Neural progenitor cell (in vitro differentiated cells): Measurements from ENCODE around the gene ARL9.

ENCODE experiments used
- EZH2 ChIP-seq: fragments of 200-600 bp; sonication (generic); IDR thresholded peaks from 2 replicates; pipeline ENCODE4 v1.6.1; 2017; ENCODE audit warnings: antibody characterized with exemption, mild to moderate bottlenecking, moderate library complexity
- EZH2phosphoT487 ChIP-seq: fragments of 200-600 bp; sonication (generic); IDR thresholded peaks from 2 replicates; pipeline ENCODE4 v1.6.1; 2017; ENCODE audit warnings: antibody characterized with exemption
- TF ChIP-seq, protein P1 (sequence below): fragments of 200-600 bp; sonication (generic); IDR thresholded peaks from 2 replicates; pipeline ENCODE4 v1.5.1; 2017; ENCODE audit warnings: antibody characterized with exemption, mild to moderate bottlenecking

DNA sequence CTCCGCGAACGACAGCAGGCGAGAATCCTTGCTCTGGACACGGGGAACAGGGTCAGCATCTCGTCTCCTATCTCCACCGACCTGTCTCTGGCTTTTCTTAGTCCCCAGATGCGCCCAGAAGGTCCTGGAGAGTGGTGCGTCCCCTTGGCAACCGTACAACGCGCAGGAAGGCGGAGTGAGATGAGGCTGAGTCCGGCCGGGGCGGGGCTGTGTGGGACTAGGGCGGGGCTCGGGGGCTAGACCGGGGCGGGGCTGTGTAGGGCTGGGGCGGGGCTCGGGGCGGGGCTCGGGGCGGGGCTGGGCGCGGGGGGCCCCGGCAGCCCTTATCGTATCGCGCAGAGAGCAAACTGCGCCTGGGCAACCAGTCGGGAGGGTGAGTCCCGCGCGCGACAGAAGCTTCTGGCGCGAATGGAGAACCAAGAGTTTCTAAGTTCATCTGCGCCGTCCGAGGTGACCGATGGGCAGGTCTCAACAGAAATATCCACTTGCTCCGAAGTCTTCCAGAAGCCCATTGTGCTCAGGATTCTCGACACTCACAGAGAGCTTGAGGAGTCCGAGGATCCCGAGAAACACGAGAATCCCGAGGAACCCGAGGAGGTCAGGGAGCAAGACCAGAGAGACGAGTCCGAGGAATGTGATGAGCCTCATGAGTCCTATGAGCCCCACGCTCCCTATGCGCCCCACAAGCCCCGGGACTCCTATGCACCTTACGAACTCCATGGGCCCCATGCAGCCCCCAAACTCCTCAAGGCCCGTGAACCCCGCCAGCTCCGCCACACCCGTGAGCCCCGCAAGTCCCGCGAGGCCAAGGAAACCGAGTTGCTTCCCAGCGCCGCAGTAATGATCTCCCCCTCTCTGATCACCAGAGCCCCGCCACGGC, 24.9 kb downstream of the ARL9 start:
- TF ChIP-seq EZH2, result no peak
- TF ChIP-seq, protein P1, sequence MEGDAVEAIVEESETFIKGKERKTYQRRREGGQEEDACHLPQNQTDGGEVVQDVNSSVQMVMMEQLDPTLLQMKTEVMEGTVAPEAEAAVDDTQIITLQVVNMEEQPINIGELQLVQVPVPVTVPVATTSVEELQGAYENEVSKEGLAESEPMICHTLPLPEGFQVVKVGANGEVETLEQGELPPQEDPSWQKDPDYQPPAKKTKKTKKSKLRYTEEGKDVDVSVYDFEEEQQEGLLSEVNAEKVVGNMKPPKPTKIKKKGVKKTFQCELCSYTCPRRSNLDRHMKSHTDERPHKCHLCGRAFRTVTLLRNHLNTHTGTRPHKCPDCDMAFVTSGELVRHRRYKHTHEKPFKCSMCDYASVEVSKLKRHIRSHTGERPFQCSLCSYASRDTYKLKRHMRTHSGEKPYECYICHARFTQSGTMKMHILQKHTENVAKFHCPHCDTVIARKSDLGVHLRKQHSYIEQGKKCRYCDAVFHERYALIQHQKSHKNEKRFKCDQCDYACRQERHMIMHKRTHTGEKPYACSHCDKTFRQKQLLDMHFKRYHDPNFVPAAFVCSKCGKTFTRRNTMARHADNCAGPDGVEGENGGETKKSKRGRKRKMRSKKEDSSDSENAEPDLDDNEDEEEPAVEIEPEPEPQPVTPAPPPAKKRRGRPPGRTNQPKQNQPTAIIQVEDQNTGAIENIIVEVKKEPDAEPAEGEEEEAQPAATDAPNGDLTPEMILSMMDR, result no peak
- TF ChIP-seq EZH2phosphoT487, result no peak
